ENCODE data around the gene TMC2.

The TMC2 gene

GRCh38 chr20:2617099-2617714 lies 80.8 kb downstream of the TMC2 start:
- ATAC-seq (no peak), DNase-seq (no peak)
- Mint-ChIP-seq H3K4me1 (peaks cover 6% of the 10 kb centered on the region), H3K4me3 (no peak overlapping the region), H3K9me3 (no peaks in the 10 kb centered on the region), H3K27ac (no peak overlapping the region), H3K36me3 (ENCODE audit: low read depth) (no peaks in the 10 kb centered on the region), H3K27me3 (peaks cover 30% of the 10 kb centered on the region)

GRCh38 chr20:2618815-2619214 lies 82.4 kb downstream of the TMC2 start:
- ATAC-seq = no peak
- no peaks in the 10 kb centered on the region for H3K9me3 Mint-ChIP-seq
- DNase-seq = no peak
- no peaks in the 10 kb centered on the region for H3K36me3 Mint-ChIP-seq (ENCODE audit: low read depth)
- no peak overlapping the region for H3K27ac Mint-ChIP-seq
- peaks cover 21% of the 10 kb centered on the region for H3K27me3 Mint-ChIP-seq
- H3K4me1 Mint-ChIP-seq = peaks cover 6% of the 10 kb centered on the region
- H3K4me3 Mint-ChIP-seq = no peak overlapping the region

GRCh38 chr20:2619337-2619736 lies 83.0 kb downstream of the TMC2 start:
- peaks cover 19% of the 10 kb centered on the region for H3K27me3 Mint-ChIP-seq
- no peaks in the 10 kb centered on the region for H3K9me3 Mint-ChIP-seq
- H3K36me3 Mint-ChIP-seq (ENCODE audit: low read depth) = no peaks in the 10 kb centered on the region
- DNase-seq = no peak
- peaks cover 6% of the 10 kb centered on the region for H3K4me1 Mint-ChIP-seq
- no peak overlapping the region for H3K4me3 Mint-ChIP-seq
- no peak overlapping the region for H3K27ac Mint-ChIP-seq
- ATAC-seq = no peak

- peak; percentile 61 for ATAC-seq
- no peak overlapping the region for H3K27ac Mint-ChIP-seq
- no peaks in the 10 kb centered on the region for H3K36me3 Mint-ChIP-seq (ENCODE audit: low read depth)
- no peaks in the 10 kb centered on the region for H3K9me3 Mint-ChIP-seq
- H3K4me3 Mint-ChIP-seq = no peak overlapping the region
- peaks cover 6% of the 10 kb centered on the region for H3K4me1 Mint-ChIP-seq
- H3K27me3 Mint-ChIP-seq = peaks cover 19% of the 10 kb centered on the region
- DNase-seq = no peak
Measured at GRCh38 chr20:2619961-2620595, 83.7 kb downstream of the TMC2 start.

GRCh38 chr20:2624190-2624589 lies 87.8 kb downstream of the TMC2 start:
- no peak overlapping the region for H3K27ac Mint-ChIP-seq
- peaks cover 6% of the 10 kb centered on the region for H3K4me1 Mint-ChIP-seq
- no peaks in the 10 kb centered on the region for H3K36me3 Mint-ChIP-seq (ENCODE audit: low read depth)
- H3K9me3 Mint-ChIP-seq = peaks cover 10% of the 10 kb centered on the region
- DNase-seq (no peak), ATAC-seq (no peak)
- no peak overlapping the region for H3K4me3 Mint-ChIP-seq
- peaks cover 16% of the 10 kb centered on the region for H3K27me3 Mint-ChIP-seq

GRCh38 chr20:2625062-2625461 lies 88.7 kb downstream of the TMC2 start:
- ATAC-seq (no peak), DNase-seq (no peak)
- Mint-ChIP-seq H3K27ac (no peak overlapping the region), H3K36me3 (ENCODE audit: low read depth) (no peaks in the 10 kb centered on the region), H3K4me1 (peaks cover 5% of the 10 kb centered on the region), H3K4me3 (no peak overlapping the region), H3K9me3 (peaks cover 13% of the 10 kb centered on the region), H3K27me3 (peaks cover 16% of the 10 kb centered on the region)

GRCh38 chr20:2626853-2627541 lies 90.6 kb downstream of the TMC2 start:
- Mint-ChIP-seq H3K4me1 (no peaks in the 10 kb centered on the region), H3K27ac (no peak overlapping the region), H3K9me3 (peaks cover 21% of the 10 kb centered on the region), H3K27me3 (peaks cover 26% of the 10 kb centered on the region), H3K36me3 (ENCODE audit: low read depth) (peaks cover 1% of the 10 kb centered on the region), H3K4me3 (no peak overlapping the region)
- ATAC-seq (no peak), DNase-seq (no peak)

- H3K27ac Mint-ChIP-seq = no peak overlapping the region
- peaks cover 1% of the 10 kb centered on the region for H3K36me3 Mint-ChIP-seq (ENCODE audit: low read depth)
- H3K27me3 Mint-ChIP-seq = peaks cover 43% of the 10 kb centered on the region
- peaks cover 16% of the 10 kb centered on the region for H3K9me3 Mint-ChIP-seq
- ATAC-seq (no peak), DNase-seq (no peak)
- no peak overlapping the region for H3K4me3 Mint-ChIP-seq
- no peaks in the 10 kb centered on the region for H3K4me1 Mint-ChIP-seq
Measured at GRCh38 chr20:2631228-2631627, 94.9 kb downstream of the TMC2 start.

- Mint-ChIP-seq H3K36me3 (ENCODE audit: low read depth) (peaks cover 1% of the 10 kb centered on the region), H3K9me3 (peaks cover 10% of the 10 kb centered on the region), H3K4me1 (no peaks in the 10 kb centered on the region), H3K27ac (no peak overlapping the region), H3K4me3 (no peak overlapping the region), H3K27me3 (peaks cover 38% of the 10 kb centered on the region)
- ATAC-seq (no peak), DNase-seq (no peak)
Measured at GRCh38 chr20:2633381-2633780, 97.0 kb downstream of the TMC2 start.

GRCh38 chr20:2637246-2637645 lies 100.9 kb downstream of the TMC2 start:
- Mint-ChIP-seq H3K9me3 (no peaks in the 10 kb centered on the region), H3K4me3 (no peak overlapping the region), H3K27ac (no peak overlapping the region), H3K27me3 (peaks cover 21% of the 10 kb centered on the region), H3K4me1 (no peaks in the 10 kb centered on the region), H3K36me3 (ENCODE audit: low read depth) (no peaks in the 10 kb centered on the region)
- no peak for ATAC-seq
- no peak for DNase-seq

GRCh38 chr20:2640260-2640659 lies 103.9 kb downstream of the TMC2 start:
- Mint-ChIP-seq H3K36me3 (ENCODE audit: low read depth) (no peaks in the 10 kb centered on the region), H3K4me3 (no peak overlapping the region), H3K27me3 (peaks cover 2% of the 10 kb centered on the region), H3K27ac (no peak overlapping the region), H3K4me1 (no peaks in the 10 kb centered on the region), H3K9me3 (no peaks in the 10 kb centered on the region)
- ATAC-seq (no peak), DNase-seq (no peak)

GRCh38 chr20:2640899-2641298 lies 104.5 kb downstream of the TMC2 start:
- no peaks in the 10 kb centered on the region for H3K4me1 Mint-ChIP-seq
- no peak for DNase-seq
- no peak overlapping the region for H3K4me3 Mint-ChIP-seq
- peaks cover 2% of the 10 kb centered on the region for H3K27me3 Mint-ChIP-seq
- no peaks in the 10 kb centered on the region for H3K36me3 Mint-ChIP-seq (ENCODE audit: low read depth)
- H3K27ac Mint-ChIP-seq = no peak overlapping the region
- no peak for ATAC-seq
- no peaks in the 10 kb centered on the region for H3K9me3 Mint-ChIP-seq

- no peaks in the 10 kb centered on the region for H3K36me3 Mint-ChIP-seq (ENCODE audit: low read depth)
- no peaks in the 10 kb centered on the region for H3K27me3 Mint-ChIP-seq
- DNase-seq = no peak
- H3K4me1 Mint-ChIP-seq = no peaks in the 10 kb centered on the region
- H3K4me3 Mint-ChIP-seq = no peak overlapping the region
- H3K27ac Mint-ChIP-seq = no peak overlapping the region
- ATAC-seq = peak; percentile 49
- no peaks in the 10 kb centered on the region for H3K9me3 Mint-ChIP-seq
Measured at GRCh38 chr20:2643708-2644107, 107.3 kb downstream of the TMC2 start.

- H3K4me1 Mint-ChIP-seq = peaks cover 54% of the 10 kb centered on the region
- ATAC-seq (peak; percentile 83), DNase-seq (peak; percentile 97)
- H3K27me3 Mint-ChIP-seq = no peaks in the 10 kb centered on the region
- peak within 1 kb of the TSS; percentile 92 for H3K27ac Mint-ChIP-seq
- H3K4me3 Mint-ChIP-seq = peak within 1 kb of the TSS; percentile 90
- no peaks in the 10 kb centered on the region for H3K9me3 Mint-ChIP-seq
- H3K36me3 Mint-ChIP-seq (ENCODE audit: low read depth) = peaks cover 44% of the 10 kb centered on the region
Measured at GRCh38 chr20:2651772-2652723, 115.7 kb downstream of the TMC2 start, which contains the start of gene NOP56. NOP56 (plus strand) TSS chr20:2652632; CDS start chr20:2652661, 29 bp downstream.

Data from activated naive CD8-positive, alpha-beta T cell treated with anti-CD3 and anti-CD28 coated beads, Interleukin-2, amount 50 U/mL, for 24 hours (primary cell).